IPS DF 19.7 (cell line): ENCODE data around the gene CHGA.

Experiments
- DNase-seq: peaks from one replicate; pipeline ENCODE4 v3.0.0-alpha.2; 2013; ENCODE audit warnings: low read depth, low spot score

CHGA gene

GRCh38 chr14:92929689-92930608 lies 7.0 kb downstream of the CHGA start:
- no peak for DNase-seq

GRCh38 chr14:92930737-92931602 lies 8.0 kb downstream of the CHGA start:
- DNase-seq = no peak

- DNase-seq = no peak
These were observed 8.9 kb downstream of the CHGA start for GRCh38 chr14:92931681-92932447.

GRCh38 chr14:92932448-92933395 lies 9.8 kb downstream of the CHGA start:
- no peak for DNase-seq

- DNase-seq = no peak
These were observed 10.5 kb downstream of the CHGA start for GRCh38 chr14:92933481-92933880.

GRCh38 chr14:92934196-92935085 lies 11.5 kb downstream of the CHGA start:
- no peak for DNase-seq

GRCh38 chr14:92935446-92935845 lies 12.5 kb downstream of the CHGA start:
- no peak for DNase-seq

GRCh38 chr14:92936085-92936484 lies 13.1 kb downstream of the CHGA start:
- no peak for DNase-seq

- DNase-seq = no peak
These were observed 14.3 kb downstream of the CHGA start for GRCh38 chr14:92937051-92937937.

- no peak for DNase-seq
These were observed 15.4 kb downstream of the CHGA start for GRCh38 chr14:92938235-92938875.

GRCh38 chr14:92938890-92939671 lies 16.1 kb downstream of the CHGA start:
- no peak for DNase-seq

- DNase-seq = no peak
These were observed 16.7 kb downstream of the CHGA start for GRCh38 chr14:92939699-92940098.

GRCh38 chr14:92940543-92940942 lies 17.6 kb downstream of the CHGA start:
- no peak for DNase-seq

GRCh38 chr14:92941531-92941930 lies 18.6 kb downstream of the CHGA start:
- DNase-seq = no peak

- no peak for DNase-seq
These were observed 19.2 kb downstream of the CHGA start for GRCh38 chr14:92942136-92942535.

GRCh38 chr14:92942576-92942975 lies 19.6 kb downstream of the CHGA start:
- no peak for DNase-seq

GRCh38 chr14:92942976-92943710 lies 20.2 kb downstream of the CHGA start:
- no peak for DNase-seq
